ENCODE results near the gene RAET1G. TPM values are rescaled to one million over a fixed set of nuclear protein-coding genes. Genes with fewer than 3 reads are reported as not detected.
"Not testable (repeated sequence)": the region's sequence is repeated elsewhere in the genome, so short reads cannot be mapped to it uniquely, and the experiment has no call there.

The RAET1G gene
- total RNA-seq, 8 experiments from 2014 or later: 0.18 to 5.2 (median 0.56) TPM; not detected in 5

DNA sequence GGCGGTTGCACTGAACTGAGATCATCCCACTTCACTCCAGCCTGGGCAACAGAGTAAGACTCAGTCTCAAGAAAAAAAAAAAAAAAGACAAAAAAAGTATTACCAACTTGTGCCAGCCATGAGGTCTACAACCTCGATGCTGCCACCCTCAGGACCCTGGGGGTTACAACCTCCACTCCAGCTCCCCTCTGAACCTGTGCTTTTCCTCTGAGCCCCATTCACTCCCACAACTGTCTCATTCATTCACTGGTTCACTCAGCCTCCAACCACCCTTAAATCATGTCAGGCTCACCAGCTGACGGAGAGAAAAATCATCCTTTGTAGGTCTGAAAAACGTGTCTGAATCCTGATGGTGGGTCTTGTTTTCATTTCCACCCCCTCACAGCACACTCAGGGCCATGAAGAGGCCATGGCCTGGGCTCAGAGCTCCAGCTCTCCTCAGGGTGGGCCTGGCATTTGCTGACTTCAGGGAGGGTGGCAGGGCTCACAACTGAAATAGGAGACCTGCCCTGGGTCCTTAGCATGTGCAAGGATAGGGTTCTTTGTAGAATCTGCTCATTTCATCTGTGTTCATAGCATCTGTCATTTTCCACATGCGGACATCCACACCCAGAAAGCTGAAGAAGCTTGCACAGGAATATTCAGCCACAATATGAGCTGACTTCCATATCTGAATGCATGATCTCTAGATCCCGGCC is 39.0 kb upstream of the RAET1G start:
- Histone ChIP-seq H3K4me1 (replicated peaks in 1 of 2) (peaks cover 5 to 10% of the 10 kb centered on the region in 2 donors), H3K27ac (no peak overlapping the region), H3K4me3 (no peak overlapping the region)
- ATAC-seq (replicated peaks in 6 of 8): no peak
- 20 to 100% (median 56%) methylated on average over 1 to 6 of the region's 6 CpGs; no CpG with 5 or more reads in 2 of the 10 experiments for WGBS, 10 experiments
- in situ Hi-C loops (cut with MboI; ENCODE audit: low pct_unique_long_range_greater_than_20kb in 2 of 9, low sequenced_read_pairs in 9 of 9, unreplicated experiment in 9 of 9): no loop called here

- peaks cover 5 to 9% of the 10 kb centered on the region in 2 donors for H3K4me1 ChIP-seq (replicated peaks in 1 of 2)
- 55 to 80% methylated on average over 2 to 4 of the region's 6 CpGs; no CpG with 5 or more reads in 8 of the 10 experiments for WGBS, 10 experiments
- in situ Hi-C loops (cut with MboI; ENCODE audit: low pct_unique_long_range_greater_than_20kb in 2 of 9, low sequenced_read_pairs in 9 of 9, unreplicated experiment in 9 of 9): no loop called here
Measured at GRCh38 chr6:149960488-149960887, 37.6 kb upstream of the RAET1G start.

GRCh38 chr6:149959806-149960205 is 36.9 kb upstream of the RAET1G start:
- H3K4me3 ChIP-seq; in situ Hi-C loops (cut with MboI; ENCODE audit: low pct_unique_long_range_greater_than_20kb in 2 of 9, low sequenced_read_pairs in 9 of 9, unreplicated experiment in 9 of 9); ATAC-seq (replicated peaks in 6 of 8); H3K4me1 ChIP-seq (replicated peaks in 1 of 2); H3K27ac ChIP-seq: not testable (repeated sequence)
- 38 to 80% (median 50%) methylated on average over 1 to 2 of the region's 4 CpGs; no CpG with 5 or more reads in 5 of the 10 experiments for WGBS, 10 experiments

More at GRCh38 chr6:149960488-149960887, 37.6 kb upstream of the RAET1G start:
- no peak for ATAC-seq (replicated peaks in 6 of 8)
- H3K4me3 ChIP-seq: no peak overlapping the region
- H3K27ac ChIP-seq: no peak overlapping the region

DNA sequence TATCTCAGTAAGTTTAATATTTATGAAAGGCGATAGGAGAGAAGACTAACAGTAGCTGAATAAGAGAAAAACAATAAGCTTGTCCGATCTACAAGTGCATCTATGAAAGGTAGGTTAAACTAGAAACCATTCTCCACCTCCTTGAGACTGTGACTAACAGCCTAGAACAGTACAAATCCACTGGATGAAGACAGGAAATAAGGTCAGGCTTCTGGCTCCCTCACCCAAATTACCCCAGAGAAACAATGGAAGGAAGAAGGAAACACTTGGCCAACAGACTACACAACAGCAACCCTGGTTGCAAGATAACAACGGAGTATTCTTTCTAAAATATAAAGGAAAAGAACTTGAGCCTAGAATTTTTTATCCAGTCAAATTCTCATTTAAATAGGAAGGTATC is 35.2 kb upstream of the RAET1G start:
- WGBS, 10 experiments: 22 to 61% (median 48%) methylated on average over 1 to 3 of the region's 3 CpGs; no CpG with 5 or more reads in 1 of the 10 experiments
- ATAC-seq (replicated peaks in 6 of 8); H3K4me3 ChIP-seq; H3K27ac ChIP-seq; H3K4me1 ChIP-seq (replicated peaks in 1 of 2); in situ Hi-C loops (cut with MboI; ENCODE audit: low pct_unique_long_range_greater_than_20kb in 2 of 9, low sequenced_read_pairs in 9 of 9, unreplicated experiment in 9 of 9): not testable (repeated sequence)

DNA sequence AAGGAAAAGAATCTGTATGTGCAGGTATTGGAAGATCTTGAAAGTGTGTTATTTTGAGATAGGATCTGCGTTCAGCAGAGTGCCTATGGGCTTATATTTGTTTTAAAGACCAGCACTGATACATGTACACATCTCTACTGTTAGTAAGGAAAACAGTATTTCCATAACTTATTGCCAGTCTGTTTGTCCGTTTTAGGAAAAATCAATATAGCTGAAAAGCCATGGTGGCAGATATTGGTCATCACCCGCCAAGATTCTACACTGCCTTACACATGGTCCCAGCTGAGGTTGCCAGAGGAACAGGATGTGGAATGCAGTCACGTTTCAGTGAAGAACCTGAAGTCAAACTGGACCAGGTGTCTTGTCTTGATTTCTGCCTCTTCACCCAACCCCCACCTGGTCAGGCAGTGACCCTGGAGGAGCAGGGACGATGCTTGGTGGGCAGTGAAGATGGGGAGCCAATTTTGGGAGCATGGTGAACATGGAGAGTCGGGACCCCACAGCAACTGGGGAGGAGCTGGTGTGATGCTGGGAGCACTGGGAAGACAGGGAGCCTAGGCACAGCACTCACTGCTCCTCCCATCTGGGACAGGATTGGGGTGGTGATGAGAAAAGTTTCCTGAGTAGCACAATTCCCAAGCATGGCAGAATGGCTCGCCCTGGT is 32.9 kb upstream of the RAET1G start:
- H3K4me3 ChIP-seq; ATAC-seq (replicated peaks in 6 of 8); in situ Hi-C loops (cut with MboI; ENCODE audit: low pct_unique_long_range_greater_than_20kb in 2 of 9, low sequenced_read_pairs in 9 of 9, unreplicated experiment in 9 of 9); H3K27ac ChIP-seq; H3K4me1 ChIP-seq (replicated peaks in 1 of 2): not testable (repeated sequence)
- 8 to 60% (median 27%) methylated on average over 1 to 4 of the region's 7 CpGs; no CpG with 5 or more reads in 3 of the 10 experiments for WGBS, 10 experiments

DNA sequence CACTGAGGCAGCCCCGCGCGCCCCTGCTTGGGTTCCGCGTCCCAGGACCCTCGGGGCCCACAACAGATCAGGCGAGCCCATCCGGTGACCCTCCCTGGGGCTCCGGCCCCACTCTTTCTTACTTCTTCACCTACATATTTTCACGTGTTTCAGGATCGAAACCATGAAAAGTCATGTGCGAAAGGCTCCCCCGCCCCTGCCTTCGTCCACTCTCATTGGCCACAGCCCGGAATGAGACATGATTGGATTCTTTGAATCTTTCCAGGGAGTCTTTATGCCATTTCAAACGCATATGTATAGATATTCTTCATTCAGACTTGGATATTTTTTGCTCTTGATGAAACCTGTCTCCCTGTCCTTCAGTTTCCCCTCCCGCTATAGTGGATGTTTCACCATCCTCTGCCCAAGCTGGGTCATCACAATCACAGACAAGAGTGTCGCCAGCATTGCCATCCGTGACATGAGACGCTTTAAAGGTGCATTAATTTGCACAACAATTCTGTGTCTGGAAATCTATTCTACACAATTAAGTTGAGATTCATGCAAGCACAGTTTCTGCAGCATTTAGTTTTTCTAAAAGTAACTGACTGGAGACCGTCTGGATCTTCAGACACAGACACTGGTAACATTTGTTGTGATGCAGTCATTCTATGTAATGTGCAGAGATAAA is 32.2 kb upstream of the RAET1G start:
- H3K4me1 ChIP-seq (replicated peaks in 1 of 2); H3K27ac ChIP-seq; H3K4me3 ChIP-seq; in situ Hi-C loops (cut with MboI; ENCODE audit: low pct_unique_long_range_greater_than_20kb in 2 of 9, low sequenced_read_pairs in 9 of 9, unreplicated experiment in 9 of 9): not testable (repeated sequence)
- peak in 2 of 8 experiments; percentile 4 to 33 for ATAC-seq (replicated peaks in 6 of 8)
- 0 to 7% (median 0%) methylated on average over 1 to 3 of the region's 21 CpGs; no CpG with 5 or more reads in 6 of the 10 experiments for WGBS, 10 experiments

GRCh38 chr6:149954328-149954983 is 31.5 kb upstream of the RAET1G start:
- no CpG with 5 or more reads among the region's 53 CpGs for WGBS, 10 experiments
- H3K4me1 ChIP-seq (replicated peaks in 1 of 2); in situ Hi-C loops (cut with MboI; ENCODE audit: low pct_unique_long_range_greater_than_20kb in 2 of 9, low sequenced_read_pairs in 9 of 9, unreplicated experiment in 9 of 9); H3K27ac ChIP-seq; H3K4me3 ChIP-seq: not testable (repeated sequence)
- peak; percentile 6 to 52 (median 36) for ATAC-seq (replicated peaks in 6 of 8)

- no CpG with 5 or more reads among the region's 10 CpGs for WGBS, 10 experiments
- H3K27ac ChIP-seq; H3K4me3 ChIP-seq; in situ Hi-C loops (cut with MboI; ENCODE audit: low pct_unique_long_range_greater_than_20kb in 2 of 9, low sequenced_read_pairs in 9 of 9, unreplicated experiment in 9 of 9); H3K4me1 ChIP-seq (replicated peaks in 1 of 2): not testable (repeated sequence)
- ATAC-seq (replicated peaks in 6 of 8): peak; percentile 77 to 98 (median 88)
Measured at GRCh38 chr6:149953934-149954327, 31.0 kb upstream of the RAET1G start.

DNA sequence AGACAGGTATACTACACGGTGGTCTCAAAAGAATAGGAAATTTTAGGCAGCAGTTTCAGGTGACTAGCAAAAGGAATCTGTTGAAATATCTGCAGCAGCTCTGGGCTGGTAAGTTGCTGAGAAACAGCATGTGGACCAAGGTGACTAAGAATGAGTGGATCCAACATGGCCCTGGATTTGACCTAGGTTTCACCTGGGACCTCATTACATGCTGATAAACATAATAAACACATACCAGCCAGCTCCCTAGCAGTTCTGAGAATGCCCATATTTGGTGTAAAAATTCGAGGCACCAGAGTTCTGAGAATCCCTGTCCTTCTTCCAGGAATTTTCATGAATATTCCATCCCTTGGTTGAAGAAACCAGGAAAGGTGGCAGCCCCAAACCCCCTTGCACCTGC is 30.5 kb upstream of the RAET1G start:
- ATAC-seq (replicated peaks in 6 of 8): peak in 3 of 8 experiments; percentile 34 to 44 (median 42)
- H3K4me3 ChIP-seq; in situ Hi-C loops (cut with MboI; ENCODE audit: low pct_unique_long_range_greater_than_20kb in 2 of 9, low sequenced_read_pairs in 9 of 9, unreplicated experiment in 9 of 9); H3K27ac ChIP-seq; H3K4me1 ChIP-seq (replicated peaks in 1 of 2): not testable (repeated sequence)
- 0 to 60% (median 16%) methylated on average over 1 to 2 of the region's 2 CpGs; no CpG with 5 or more reads in 2 of the 10 experiments for WGBS, 10 experiments

GRCh38 chr6:149951626-149952025 is 28.7 kb upstream of the RAET1G start:
- Histone ChIP-seq H3K4me3 (no peak overlapping the region), H3K27ac (no peak overlapping the region), H3K4me1 (replicated peaks in 1 of 2) (no peaks in the 10 kb centered on the region)
- in situ Hi-C loops (cut with MboI; ENCODE audit: low pct_unique_long_range_greater_than_20kb in 2 of 9, low sequenced_read_pairs in 9 of 9, unreplicated experiment in 9 of 9): no loop called here
- 54 to 100% (median 58%) methylated on average over 1 to 2 of the region's 3 CpGs; no CpG with 5 or more reads in 7 of the 10 experiments for WGBS, 10 experiments
- no peak for ATAC-seq (replicated peaks in 6 of 8)

DNA sequence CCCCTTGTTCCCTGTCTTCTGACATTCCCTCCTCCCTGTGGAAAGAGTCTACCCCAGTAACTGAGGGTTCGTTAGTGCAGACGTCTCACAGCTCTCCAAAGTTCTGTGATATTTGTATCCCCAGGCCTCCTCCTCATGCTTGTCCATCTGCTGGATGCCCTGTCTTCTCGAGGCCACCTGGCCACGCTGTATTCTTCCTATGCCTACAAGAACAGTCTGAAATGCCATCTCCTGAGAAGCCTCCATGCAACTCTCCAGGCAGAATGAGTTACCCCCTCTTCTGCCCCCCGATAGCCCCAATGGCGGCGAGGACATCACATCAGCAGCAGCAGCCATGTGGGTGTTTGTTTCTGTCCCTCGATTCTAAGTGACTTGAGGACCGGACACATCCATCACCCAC is 28.2 kb upstream of the RAET1G start:
- no peak overlapping the region for H3K27ac ChIP-seq
- H3K4me1 ChIP-seq (replicated peaks in 1 of 2): no peaks in the 10 kb centered on the region
- no peak overlapping the region for H3K4me3 ChIP-seq
- in situ Hi-C loops (cut with MboI; ENCODE audit: low pct_unique_long_range_greater_than_20kb in 2 of 9, low sequenced_read_pairs in 9 of 9, unreplicated experiment in 9 of 9): no loop called here
- no peak for ATAC-seq (replicated peaks in 6 of 8)
- 40 to 100% (median 70%) methylated on average over 1 to 5 of the region's 9 CpGs; no CpG with 5 or more reads in 3 of the 10 experiments for WGBS, 10 experiments

- ATAC-seq (replicated peaks in 6 of 8): peak in 2 of 8 experiments; percentile 6
- no peak overlapping the region for H3K27ac ChIP-seq
- in situ Hi-C loops (cut with MboI; ENCODE audit: low pct_unique_long_range_greater_than_20kb in 2 of 9, low sequenced_read_pairs in 9 of 9, unreplicated experiment in 9 of 9): no loop called here
- no peak overlapping the region for H3K4me3 ChIP-seq
- WGBS, 10 experiments: 0 to 50% (median 18%) methylated on average over 1 to 4 of the region's 8 CpGs; no CpG with 5 or more reads in 4 of the 10 experiments
- no peaks in the 10 kb centered on the region for H3K4me1 ChIP-seq (replicated peaks in 1 of 2)
Measured at GRCh38 chr6:149950423-149950822, 27.5 kb upstream of the RAET1G start.
